ENCODE data around the gene ATF6.

Gene ATF6

DNA sequence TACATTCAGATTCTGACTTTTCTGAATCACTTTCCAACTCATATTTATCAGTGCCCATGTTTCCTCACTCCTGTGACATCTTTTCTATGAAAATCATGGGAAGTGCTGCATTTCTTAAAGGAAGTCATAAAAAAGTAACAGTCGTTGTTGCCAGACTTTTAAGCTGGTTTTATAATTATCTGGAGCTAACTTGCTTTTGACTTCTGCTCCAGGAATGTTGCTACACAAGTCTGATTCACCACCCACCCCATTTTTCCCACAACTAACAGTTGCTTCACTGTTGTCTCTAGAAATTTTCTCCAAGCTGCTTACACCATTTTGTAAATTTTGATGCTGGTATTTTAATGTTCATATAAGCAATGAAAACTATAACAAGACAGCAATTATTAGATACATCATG lies 32.6 kb upstream of the ATF6 start:
- Histone ChIP-seq H3K4me3 (ENCODE audit: low read length) (no peak overlapping the region), H3K36me3 (ENCODE audit: control insufficient read depth, low read length) (no peaks in the 10 kb centered on the region), H3K27me3 (ENCODE audit: control insufficient read depth, low read length) (no peaks in the 10 kb centered on the region), H3K4me1 (ENCODE audit: control insufficient read depth, low read length) (peaks cover 36% of the 10 kb centered on the region), H4K20me1 (ENCODE audit: control insufficient read depth, insufficient read depth, low read depth, low read length) (no peaks in the 10 kb centered on the region), H3K9me2 (replicated peaks; ENCODE audit: control insufficient read depth, low read length) (no peaks in the 10 kb centered on the region), H3K9me3 (ENCODE audit: control insufficient read depth, insufficient read depth, low read length) (no peaks in the 10 kb centered on the region), H3K79me2 (ENCODE audit: control insufficient read depth, low read length) (no peaks in the 10 kb centered on the region), H3F3A (ENCODE audit: control insufficient read depth, insufficient read depth) (peaks cover 9% of the 10 kb centered on the region; the same call in 1 of the 2 replicates), H3K27ac (ENCODE audit: low read depth, low read length) (no peak overlapping the region), H3K4me2 (ENCODE audit: low read length) (no peak overlapping the region)
- no peak for TF ChIP-seq EZH2phosphoT487 (IDR thresholded peaks at IDR 0.05; ENCODE audit: borderline replicate concordance, low read length)
- TF ChIP-seq, protein P1, sequence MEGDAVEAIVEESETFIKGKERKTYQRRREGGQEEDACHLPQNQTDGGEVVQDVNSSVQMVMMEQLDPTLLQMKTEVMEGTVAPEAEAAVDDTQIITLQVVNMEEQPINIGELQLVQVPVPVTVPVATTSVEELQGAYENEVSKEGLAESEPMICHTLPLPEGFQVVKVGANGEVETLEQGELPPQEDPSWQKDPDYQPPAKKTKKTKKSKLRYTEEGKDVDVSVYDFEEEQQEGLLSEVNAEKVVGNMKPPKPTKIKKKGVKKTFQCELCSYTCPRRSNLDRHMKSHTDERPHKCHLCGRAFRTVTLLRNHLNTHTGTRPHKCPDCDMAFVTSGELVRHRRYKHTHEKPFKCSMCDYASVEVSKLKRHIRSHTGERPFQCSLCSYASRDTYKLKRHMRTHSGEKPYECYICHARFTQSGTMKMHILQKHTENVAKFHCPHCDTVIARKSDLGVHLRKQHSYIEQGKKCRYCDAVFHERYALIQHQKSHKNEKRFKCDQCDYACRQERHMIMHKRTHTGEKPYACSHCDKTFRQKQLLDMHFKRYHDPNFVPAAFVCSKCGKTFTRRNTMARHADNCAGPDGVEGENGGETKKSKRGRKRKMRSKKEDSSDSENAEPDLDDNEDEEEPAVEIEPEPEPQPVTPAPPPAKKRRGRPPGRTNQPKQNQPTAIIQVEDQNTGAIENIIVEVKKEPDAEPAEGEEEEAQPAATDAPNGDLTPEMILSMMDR (IDR thresholded peaks at IDR 0.05; ENCODE audit: low read depth, low read length, poor library complexity, severe bottlenecking), result no peak

DNA sequence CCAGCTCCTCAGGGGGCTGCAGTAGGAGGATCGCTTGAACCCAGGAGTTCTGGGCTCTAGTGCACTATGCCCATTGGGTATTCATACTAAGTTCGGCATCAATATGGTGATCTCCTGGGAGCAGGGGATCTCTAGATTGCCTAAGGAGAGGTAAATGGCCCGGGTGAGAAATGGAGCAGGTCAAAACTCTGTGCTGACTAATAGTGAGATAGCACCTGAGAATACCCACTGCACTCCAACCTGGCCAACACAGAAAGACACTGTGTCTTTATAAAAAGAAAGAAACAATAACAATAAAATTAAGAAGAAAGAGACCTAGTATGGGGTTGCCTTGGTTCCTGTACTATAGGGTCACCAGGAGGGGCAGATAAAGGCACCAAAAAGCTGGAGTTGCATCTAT lies 30.3 kb upstream of the ATF6 start:
- no peak overlapping the region for H3K4me2 ChIP-seq (ENCODE audit: low read length)

DNA sequence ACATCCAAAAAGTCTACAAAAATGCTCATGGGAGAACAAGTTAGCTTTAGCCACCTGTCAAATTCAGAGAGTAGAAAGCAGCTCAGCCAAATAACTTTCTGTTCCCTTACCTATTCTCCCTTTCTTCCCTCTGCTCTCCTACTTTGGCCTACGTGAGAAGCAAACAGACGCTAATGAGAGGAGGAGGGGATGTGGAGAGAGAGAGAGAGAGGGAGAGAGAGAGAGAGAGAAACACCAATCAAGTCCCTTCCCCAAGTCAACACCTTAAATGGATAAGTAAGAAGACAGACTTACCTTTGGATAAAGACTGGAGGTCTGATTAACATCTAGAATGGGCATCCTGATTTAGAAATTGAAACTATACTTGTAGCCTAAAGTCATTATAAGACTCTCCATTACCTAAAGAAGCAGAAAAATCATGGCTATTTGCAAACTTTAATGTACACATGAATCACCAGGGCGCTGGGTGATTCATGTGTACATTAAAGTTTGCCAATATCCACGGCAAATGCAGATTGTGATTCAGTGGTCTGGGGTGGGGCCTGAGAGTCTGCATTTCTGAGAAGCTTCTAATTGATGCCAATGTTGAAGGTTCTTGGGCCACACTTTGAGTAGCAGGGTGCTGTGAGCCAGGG lies 29.7 kb upstream of the ATF6 start:
- H3F3A ChIP-seq (ENCODE audit: control insufficient read depth, insufficient read depth), result peaks cover 24% of the 10 kb centered on the region
- TF ChIP-seq, protein P1 (IDR thresholded peaks at IDR 0.05; ENCODE audit: low read depth, low read length, poor library complexity, severe bottlenecking), result no peak
- no peaks in the 10 kb centered on the region for H3K79me2 ChIP-seq (ENCODE audit: control insufficient read depth, low read length)
- no peaks in the 10 kb centered on the region for H4K20me1 ChIP-seq (ENCODE audit: control insufficient read depth, insufficient read depth, low read depth, low read length)
- H3K4me3 ChIP-seq (ENCODE audit: low read length), result no peak overlapping the region
- no peaks in the 10 kb centered on the region for H3K9me2 ChIP-seq (replicated peaks; ENCODE audit: control insufficient read depth, low read length)
- H3K4me1 ChIP-seq (ENCODE audit: control insufficient read depth, low read length), result peaks cover 55% of the 10 kb centered on the region
- no peaks in the 10 kb centered on the region for H3K27me3 ChIP-seq (ENCODE audit: control insufficient read depth, low read length)
- 0 out of 2 replicates have a peak overlapping the region, but pooled peaks have one; percentile 1 for H3K4me2 ChIP-seq (ENCODE audit: low read length)
- H3K36me3 ChIP-seq (ENCODE audit: control insufficient read depth, low read length), result no peaks in the 10 kb centered on the region
- H3K27ac ChIP-seq (ENCODE audit: low read depth, low read length), result no peak overlapping the region
- H3K9me3 ChIP-seq (ENCODE audit: control insufficient read depth, insufficient read depth, low read length), result no peaks in the 10 kb centered on the region

More for the DNA sequence above, 30.3 kb upstream of the ATF6 start:
- Histone ChIP-seq H3K4me1 (ENCODE audit: control insufficient read depth, low read length) (peaks cover 49% of the 10 kb centered on the region), H3K9me3 (ENCODE audit: control insufficient read depth, insufficient read depth, low read length) (no peaks in the 10 kb centered on the region), H3K79me2 (ENCODE audit: control insufficient read depth, low read length) (no peaks in the 10 kb centered on the region), H3K4me3 (ENCODE audit: low read length) (no peak overlapping the region), H3K36me3 (ENCODE audit: control insufficient read depth, low read length) (no peaks in the 10 kb centered on the region), H3K9me2 (replicated peaks; ENCODE audit: control insufficient read depth, low read length) (no peaks in the 10 kb centered on the region), H4K20me1 (ENCODE audit: control insufficient read depth, insufficient read depth, low read depth, low read length) (no peaks in the 10 kb centered on the region), H3K27me3 (ENCODE audit: control insufficient read depth, low read length) (no peaks in the 10 kb centered on the region), H3F3A (ENCODE audit: control insufficient read depth, insufficient read depth) (peaks cover 20% of the 10 kb centered on the region), H3K27ac (ENCODE audit: low read depth, low read length) (no peak overlapping the region)
- no peak for TF ChIP-seq EZH2phosphoT487 (IDR thresholded peaks at IDR 0.05; ENCODE audit: borderline replicate concordance, low read length)
- TF ChIP-seq, protein P1 (IDR thresholded peaks at IDR 0.05; ENCODE audit: low read depth, low read length, poor library complexity, severe bottlenecking), result no peak

Measured in DOHH2 (cell line).